CD4-positive, CD25-positive, alpha-beta regulatory T cell (primary cell): Measurements from ENCODE around the gene CAPN9. TPM values are rescaled to one million over a fixed set of nuclear protein-coding genes. Genes with fewer than 3 reads are reported as not detected.

Source experiments
- ATAC-seq, 2 donors: fragments of 150-1000 bp; cut with Tn5 transposase; one replicate each; pipeline ENCODE4 v1.10.0; 2021; ENCODE audit warnings: low read depth in 2 of 2, moderate number of reproducible peaks in 2 of 2, moderate library complexity in 1 of 2
- DNase-seq, 3 donors: peaks; one replicate each; pipeline versions ENCODE4 v3.0.0 to v3.0.0-alpha.2; 2012 to 2022; ENCODE audit warnings: mixed read lengths in 1 of 3
- H3K27ac ChIP-seq: one replicate; pipeline ENCODE4 v1.7.0; 2013; ENCODE audit warnings: mild to moderate bottlenecking, low read length; ENCODE audit not compliant: insufficient read depth, poor library complexity, severe bottlenecking
- H3K27me3 ChIP-seq: one replicate; pipeline ENCODE4 v1.7.0; 2013; ENCODE audit warnings: low read length; ENCODE audit not compliant: control insufficient read depth, insufficient read depth
- H3K36me3 ChIP-seq: one replicate; pipeline ENCODE4 v1.7.0; 2013; ENCODE audit warnings: mild to moderate bottlenecking, low read length, moderate library complexity; ENCODE audit not compliant: control insufficient read depth, insufficient read depth
- H3K4me1 ChIP-seq: 2 replicates; pipeline ENCODE4 v1.7.0; 2013; ENCODE audit warnings: mild to moderate bottlenecking, low read length; ENCODE audit not compliant: insufficient read depth, control insufficient read depth, poor library complexity, severe bottlenecking
- H3K4me3 ChIP-seq: one replicate; pipeline ENCODE4 v1.7.0; 2013; ENCODE audit warnings: low read depth, mild to moderate bottlenecking, low read length, moderate library complexity
- H3K9me3 ChIP-seq, 2 experiments: 1 replicate in 1 of 2; 2 replicates in 1 of 2; pipeline ENCODE4 v1.7.0; 2013; ENCODE audit warnings: low read length in 2 of 2, mild to moderate bottlenecking in 1 of 2, moderate library complexity in 1 of 2; ENCODE audit not compliant: control insufficient read depth in 2 of 2
- H3K27ac Mint-ChIP-seq, 3 donors: one replicate each; pipeline ENCODE4 v1.8.0; 2020 to 2022; ENCODE audit warnings: mild to moderate bottlenecking in 3 of 3, mixed read lengths in 3 of 3, moderate library complexity in 2 of 3
- H3K27me3 Mint-ChIP-seq: one replicate; pipeline ENCODE4 v1.8.0; 2022; ENCODE audit warnings: mild to moderate bottlenecking, mixed read lengths
- H3K36me3 Mint-ChIP-seq: one replicate; pipeline ENCODE4 v1.8.0; 2020; ENCODE audit warnings: mixed read lengths
- H3K4me1 Mint-ChIP-seq, 4 donors: one replicate each; pipeline ENCODE4 v1.8.0; 2020 to 2022; ENCODE audit warnings: mixed read lengths in 4 of 4, mild to moderate bottlenecking in 1 of 4
- H3K4me3 Mint-ChIP-seq, 4 donors: one replicate each; pipeline ENCODE4 v1.8.0; 2020 to 2022; ENCODE audit warnings: mild to moderate bottlenecking in 4 of 4, mixed read lengths in 4 of 4, moderate library complexity in 3 of 4
- H3K9me3 Mint-ChIP-seq, 7 donors: one replicate each; pipeline ENCODE4 v1.8.0; 2020 to 2022; ENCODE audit warnings: mixed read lengths in 7 of 7, mild to moderate bottlenecking in 3 of 7, moderate library complexity in 2 of 7
- polyA plus RNA-seq, 4 donors: library from polyadenylated mRNA; unstranded; fragments of 300-500 nt; fragmentation: Illumina TruSeq; gene quantifications; one replicate each; pipeline ENCODE4 v1.2.3, GENCODE V29; 2021
- total RNA-seq: library from RNA; stranded (reverse); gene quantifications from one replicate; pipeline ENCODE4 v1.2.3, GENCODE V29; 2022

The CAPN9 gene
- total and polyA plus RNA-seq, 5 donors from 2014 or later, result not detected

DNA sequence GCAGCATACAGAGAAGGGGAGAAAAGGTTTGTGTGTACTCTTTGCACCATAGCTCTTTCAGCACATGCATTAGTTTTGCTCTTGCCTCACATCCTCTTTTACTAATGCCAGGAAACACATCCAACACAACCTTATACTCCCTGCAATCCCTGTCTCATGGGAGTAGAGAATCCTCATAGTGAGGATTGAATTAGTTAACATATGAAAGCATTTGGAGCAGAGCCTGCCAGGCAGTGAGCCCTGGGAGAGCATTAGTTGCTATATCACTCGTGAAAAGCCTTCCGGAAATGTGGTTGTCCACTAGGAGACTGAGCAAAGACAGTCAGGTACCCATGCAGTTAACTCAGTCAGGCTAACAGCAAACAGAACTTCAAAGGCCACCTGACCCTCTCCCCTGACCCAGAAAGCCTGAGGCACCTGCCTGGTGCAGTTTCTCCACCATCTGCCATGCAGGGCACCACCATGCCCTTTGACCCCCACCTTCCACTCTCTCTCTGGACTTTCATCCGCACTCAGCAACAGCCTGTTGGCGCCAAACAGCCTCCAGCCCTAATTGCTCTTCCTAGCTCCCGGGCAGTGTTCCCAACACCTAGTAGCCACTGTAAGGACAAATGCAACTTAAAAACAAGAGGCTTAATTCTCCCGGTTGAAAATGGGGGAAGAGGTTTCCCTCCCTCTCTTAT is 18.3 kb upstream of the CAPN9 start:
- Mint-ChIP-seq H3K36me3 (no peaks in the 10 kb centered on the region), H3K27me3 (peaks cover 9% of the 10 kb centered on the region), H3K9me3 (peaks cover 0 to 4% (median 0%) of the 10 kb centered on the region in 7 donors), H3K4me1 (no peaks in the 10 kb centered on the region), H3K27ac (no peak overlapping the region), H3K4me3 (no peak overlapping the region)
- Histone ChIP-seq H3K4me3 (no peak overlapping the region), H3K27me3 (no peaks in the 10 kb centered on the region), H3K9me3 (no peaks in the 10 kb centered on the region), H3K4me1 (no peaks in the 10 kb centered on the region), H3K36me3 (no peaks in the 10 kb centered on the region), H3K27ac (no peak overlapping the region)
- DNase-seq (no peak), ATAC-seq (no peak)

GRCh38 chr1:230730977-230731376 is 16.2 kb upstream of the CAPN9 start:
- H3K4me3 Mint-ChIP-seq, result no peak overlapping the region
- peaks cover 9% of the 10 kb centered on the region for H3K27me3 Mint-ChIP-seq
- H3K4me1 Mint-ChIP-seq, result no peaks in the 10 kb centered on the region
- no peak overlapping the region for H3K27ac ChIP-seq
- no peaks in the 10 kb centered on the region for H3K4me1 ChIP-seq
- H3K27ac Mint-ChIP-seq, result no peak overlapping the region
- H3K36me3 ChIP-seq, result no peaks in the 10 kb centered on the region
- ATAC-seq (no peak), DNase-seq (no peak)
- no peaks in the 10 kb centered on the region for H3K9me3 ChIP-seq
- H3K36me3 Mint-ChIP-seq, result no peaks in the 10 kb centered on the region
- H3K27me3 ChIP-seq, result no peaks in the 10 kb centered on the region
- H3K9me3 Mint-ChIP-seq, result peaks cover 0 to 4% (median 0%) of the 10 kb centered on the region in 7 donors
- no peak overlapping the region for H3K4me3 ChIP-seq

GRCh38 chr1:230735447-230735846 is 11.7 kb upstream of the CAPN9 start:
- no peaks in the 10 kb centered on the region for H3K27me3 Mint-ChIP-seq
- Histone ChIP-seq H3K36me3 (no peaks in the 10 kb centered on the region), H3K4me1 (no peaks in the 10 kb centered on the region), H3K27ac (no peak overlapping the region), H3K9me3 (no peaks in the 10 kb centered on the region), H3K4me3 (no peak overlapping the region), H3K27me3 (no peaks in the 10 kb centered on the region)
- no peak overlapping the region for H3K27ac Mint-ChIP-seq
- H3K36me3 Mint-ChIP-seq, result no peaks in the 10 kb centered on the region
- H3K4me3 Mint-ChIP-seq, result no peak overlapping the region
- ATAC-seq (no peak), DNase-seq (no peak)
- peaks cover 0 to 8% (median 0%) of the 10 kb centered on the region in 7 donors for H3K9me3 Mint-ChIP-seq
- H3K4me1 Mint-ChIP-seq, result no peaks in the 10 kb centered on the region

GRCh38 chr1:230737622-230738262 is 9.4 kb upstream of the CAPN9 start:
- Histone ChIP-seq H3K4me3 (no peak overlapping the region), H3K36me3 (no peaks in the 10 kb centered on the region), H3K27ac (no peak overlapping the region), H3K27me3 (no peaks in the 10 kb centered on the region), H3K9me3 (no peaks in the 10 kb centered on the region), H3K4me1 (no peaks in the 10 kb centered on the region)
- ATAC-seq (no peak), DNase-seq (no peak)
- H3K4me3 Mint-ChIP-seq, result no peak overlapping the region
- H3K27ac Mint-ChIP-seq, result no peak overlapping the region
- H3K9me3 Mint-ChIP-seq, result peaks cover 0 to 8% (median 0%) of the 10 kb centered on the region in 7 donors
- H3K27me3 Mint-ChIP-seq, result no peaks in the 10 kb centered on the region
- H3K4me1 Mint-ChIP-seq, result no peaks in the 10 kb centered on the region
- H3K36me3 Mint-ChIP-seq, result no peaks in the 10 kb centered on the region

DNA sequence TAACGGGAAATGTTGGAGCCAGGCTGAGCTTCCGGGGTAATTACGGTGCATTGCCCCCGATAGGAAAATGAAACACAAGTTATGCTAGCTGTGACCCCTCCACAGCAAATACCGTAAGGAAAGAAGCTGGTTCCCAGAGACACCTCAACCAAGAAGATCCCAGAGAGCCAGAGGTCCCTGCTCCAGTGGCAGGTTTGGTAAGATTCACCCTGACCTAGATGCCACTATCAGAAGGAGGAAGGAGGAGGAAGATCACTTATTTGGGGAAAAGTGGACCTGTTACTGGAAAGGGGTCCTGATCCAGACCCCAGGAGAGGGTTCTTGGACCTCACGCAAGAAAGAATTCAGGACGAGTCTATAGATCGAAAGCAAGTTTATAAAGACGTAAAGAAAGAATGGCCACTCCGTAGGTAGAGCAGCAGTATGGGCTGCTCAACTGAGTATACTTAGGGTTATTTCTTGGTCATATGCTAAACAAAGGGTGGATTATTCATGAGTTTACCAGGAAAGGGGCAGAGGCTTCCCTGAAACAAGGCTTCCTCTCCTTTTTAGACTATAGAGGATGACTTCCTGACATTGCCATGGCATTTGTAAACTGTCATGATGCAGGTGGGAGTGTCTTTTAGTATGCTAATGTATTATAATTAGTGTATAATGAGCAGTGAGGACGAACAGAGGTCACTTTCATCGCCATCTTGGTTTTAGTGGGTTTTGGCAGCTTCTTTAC is 7.5 kb upstream of the CAPN9 start:
- Histone ChIP-seq H3K36me3 (no peaks in the 10 kb centered on the region), H3K27ac (no peak overlapping the region), H3K4me1 (no peaks in the 10 kb centered on the region), H3K27me3 (no peaks in the 10 kb centered on the region), H3K4me3 (no peak overlapping the region), H3K9me3 (no peaks in the 10 kb centered on the region)
- no peaks in the 10 kb centered on the region for H3K4me1 Mint-ChIP-seq
- H3K36me3 Mint-ChIP-seq, result no peaks in the 10 kb centered on the region
- H3K27me3 Mint-ChIP-seq, result no peaks in the 10 kb centered on the region
- ATAC-seq (no peak), DNase-seq (no peak)
- H3K9me3 Mint-ChIP-seq, result peaks cover 0 to 8% (median 1%) of the 10 kb centered on the region in 7 donors
- H3K4me3 Mint-ChIP-seq, result no peak overlapping the region
- no peak overlapping the region for H3K27ac Mint-ChIP-seq

GRCh38 chr1:230743899-230744298 is 3.3 kb upstream of the CAPN9 start:
- Mint-ChIP-seq H3K27me3 (no peaks in the 10 kb centered on the region), H3K9me3 (peaks cover 0 to 2% (median 0%) of the 10 kb centered on the region in 7 donors), H3K4me3 (no peak overlapping the region), H3K36me3 (no peaks in the 10 kb centered on the region), H3K27ac (no peak overlapping the region), H3K4me1 (no peaks in the 10 kb centered on the region)
- no peak for DNase-seq
- Histone ChIP-seq H3K9me3 (no peaks in the 10 kb centered on the region), H3K4me3 (no peak overlapping the region), H3K27ac (no peak overlapping the region), H3K27me3 (no peaks in the 10 kb centered on the region), H3K4me1 (no peaks in the 10 kb centered on the region), H3K36me3 (no peaks in the 10 kb centered on the region)
- ATAC-seq, result no peak

DNA sequence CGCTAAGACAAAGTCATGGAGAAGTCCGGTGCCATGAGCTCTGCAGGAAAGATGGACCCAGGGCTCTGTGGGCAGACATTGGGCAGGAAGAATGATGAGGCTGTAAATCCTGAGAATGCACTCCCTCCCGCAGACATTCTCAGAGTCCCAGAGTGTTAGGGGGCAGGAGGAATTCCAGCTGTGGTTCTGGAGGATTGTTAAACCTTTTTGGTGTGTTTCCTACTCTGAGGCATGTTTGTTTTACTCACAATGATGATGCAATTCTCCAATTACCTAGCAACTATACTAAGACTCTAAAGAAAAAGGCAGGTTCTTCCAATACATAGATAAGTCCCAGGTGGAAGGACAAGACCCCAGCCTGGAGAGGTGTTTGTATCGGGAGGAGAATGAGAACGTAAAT is 2.8 kb upstream of the CAPN9 start:
- DNase-seq (no peak), ATAC-seq (no peak)
- Histone ChIP-seq H3K4me3 (no peak overlapping the region), H3K36me3 (no peaks in the 10 kb centered on the region), H3K27ac (no peak overlapping the region), H3K27me3 (no peaks in the 10 kb centered on the region), H3K4me1 (no peaks in the 10 kb centered on the region), H3K9me3 (no peaks in the 10 kb centered on the region)
- Mint-ChIP-seq H3K36me3 (no peaks in the 10 kb centered on the region), H3K9me3 (peaks cover 0 to 2% (median 0%) of the 10 kb centered on the region in 7 donors), H3K27me3 (no peaks in the 10 kb centered on the region), H3K4me3 (no peak overlapping the region), H3K4me1 (no peaks in the 10 kb centered on the region), H3K27ac (no peak overlapping the region)
